Esophagus squamous epithelium (tissue), 5 donors: ENCODE results near the gene STYXL1. TPM values are rescaled to one million over a fixed set of nuclear protein-coding genes. Genes with fewer than 3 reads are reported as not detected.
"Not testable (repeated sequence)": the region's sequence is repeated elsewhere in the genome, so short reads cannot be mapped to it uniquely, and the experiment has no call there.

ENCODE experiments used
- DNase-seq: peaks from one replicate; lab custom pipeline; 2025; lab: John Stamatoyannopoulos, UW
- H3K27ac ChIP-seq, 4 donors: fragments of 200-600 bp; sonication (generic); one replicate each; pipeline ENCODE4 v1.5.1; 2016 to 2019; ENCODE audit warnings: mild to moderate bottlenecking in 1 of 4
- H3K27me3 ChIP-seq, 4 donors: fragments of 200-600 bp; sonication (generic); 1 replicate in 3 of 4; 2 replicates in 1 of 4; pipeline versions ENCODE4 v1.5.1 to v1.6.0; 2017 to 2021; ENCODE audit warnings: antibody characterized with exemption in 1 of 4
- H3K36me3 ChIP-seq, 3 donors: fragments of 200-600 bp; sonication (generic); one replicate each; pipeline ENCODE4 v1.5.1; 2016 to 2019
- H3K4me1 ChIP-seq, 3 donors: fragments of 200-600 bp; sonication (generic); one replicate each; pipeline ENCODE4 v1.5.1; 2017 to 2019
- H3K4me3 ChIP-seq, 4 donors: fragments of 200-600 bp; sonication (generic); 1 replicate in 3 of 4; 2 replicates in 1 of 4; pipeline ENCODE4 v1.5.1; 2016 to 2019; ENCODE audit warnings: mild to moderate bottlenecking in 2 of 4, moderate library complexity in 1 of 4
- H3K9me3 ChIP-seq, 3 donors: fragments of 200-600 bp; sonication (generic); one replicate each; pipeline ENCODE4 v1.5.1; 2016 to 2019
- CTCF ChIP-seq, 6 experiments: fragments of 450-650 bp in 4 of 6; fragments of 200-600 bp in 2 of 6; sonication (generic) in 2 of 6; IDR thresholded peaks; one replicate each; pipeline ENCODE4 v1.5.1; 2016 to 2019; ENCODE audit warnings: antibody characterized with exemption in 6 of 6, mild to moderate bottlenecking in 4 of 6, moderate library complexity in 4 of 6
- POLR2A ChIP-seq, 4 donors: fragments of 450-650 bp; IDR thresholded peaks; one replicate each; pipeline ENCODE4 v1.6.1; 2017; ENCODE audit warnings: antibody characterized with exemption in 4 of 4, mild to moderate bottlenecking in 4 of 4, moderate library complexity in 3 of 4
- WGBS, 2 donors: methylation state at CpG; one replicate each; pipeline ENCODE4 v1.1.5; 2018; 5-methylcytosine and 5-hydroxymethylcytosine counted together
- intact Hi-C: fragments of 100-400 bp; cut with DNase I; formaldehyde crosslinking; loops from one replicate; pipeline ENCODE4 v1.15.0; 2022
- total RNA-seq, 4 donors: library from RNA; depleted of rRNA; stranded (reverse); fragments of >200 nt; gene quantifications; one replicate each; pipeline ENCODE4 v1.1.0, GENCODE V29; 2016
- donor health status: DM: yes; HTN: yes; CAD: no.

The STYXL1 gene
- total RNA-seq, 4 donors from 2014 or later = 19.3 to 45.7 (median 32.2) TPM

- Histone ChIP-seq H3K27ac (peak overlapping the region in 2 of 4 donors; percentile 53 to 73), H3K4me1 (peaks cover 0 to 37% (median 17%) of the 10 kb centered on the region in 3 donors), H3K27me3 (no peaks in the 10 kb centered on the region), H3K36me3 (peaks cover 0 to 44% (median 0%) of the 10 kb centered on the region in 3 donors), H3K4me3 (no peak overlapping the region), H3K9me3 (no peaks in the 10 kb centered on the region)
- WGBS, 2 donors = 81 to 87% methylated on average over 8 to 10 of the region's 11 CpGs
- no peak for TF ChIP-seq POLR2A (IDR thresholded peaks at IDR 0.05)
- TF ChIP-seq CTCF (IDR thresholded peaks at IDR 0.05) = no peak
- intact Hi-C loops = no loop called here
- DNase-seq = no peak
These were observed 37.9 kb downstream of the STYXL1 start for GRCh38 chr7:76009672-76010600.

- Histone ChIP-seq H3K4me3 (no peak overlapping the region), H3K4me1 (peaks cover 0 to 37% (median 17%) of the 10 kb centered on the region in 3 donors), H3K27ac (peak overlapping the region in 1 of 4 donors; percentile 9), H3K27me3 (no peaks in the 10 kb centered on the region), H3K9me3 (no peaks in the 10 kb centered on the region), H3K36me3 (peaks cover 0 to 55% (median 8%) of the 10 kb centered on the region in 3 donors)
- intact Hi-C loops = no loop called here
- no peak for TF ChIP-seq CTCF (IDR thresholded peaks at IDR 0.05)
- no peak for TF ChIP-seq POLR2A (IDR thresholded peaks at IDR 0.05)
- DNase-seq = no peak
- WGBS, 2 donors = 68 to 71% methylated on average over 4 to 7 of the region's 8 CpGs
These were observed 39.6 kb downstream of the STYXL1 start for GRCh38 chr7:76008156-76008687.

- H3K4me3 ChIP-seq, H3K27me3 ChIP-seq, H3K9me3 ChIP-seq, intact Hi-C loops, H3K27ac ChIP-seq, DNase-seq: not testable (repeated sequence)
- H3K4me1 ChIP-seq = peaks cover 0 to 18% (median 11%) of the 10 kb centered on the region in 3 donors
- H3K36me3 ChIP-seq = peaks cover 0 to 59% (median 9%) of the 10 kb centered on the region in 3 donors
- WGBS, 2 donors = 83 to 88% methylated on average over 4 of the region's 4 CpGs
These were observed 42.8 kb downstream of the STYXL1 start for GRCh38 chr7:76005004-76005403.

- Histone ChIP-seq H3K36me3 (peaks cover 0 to 74% (median 9%) of the 10 kb centered on the region in 3 donors), H3K27ac (no peak overlapping the region), H3K4me3 (no peak overlapping the region), H3K9me3 (no peaks in the 10 kb centered on the region), H3K27me3 (no peaks in the 10 kb centered on the region), H3K4me1 (peaks cover 0 to 2% (median under 1%) of the 10 kb centered on the region in 3 donors)
- TF ChIP-seq CTCF (IDR thresholded peaks at IDR 0.05) = no peak
- intact Hi-C loops = no loop called here
- 95 to 100% methylated on average over 2 to 6 of the region's 10 CpGs for WGBS, 2 donors
- DNase-seq = no peak
These were observed 44.4 kb downstream of the STYXL1 start for GRCh38 chr7:76003351-76003750.

GRCh38 chr7:76002822-76003221 lies 45.0 kb downstream of the STYXL1 start:
- 92 to 100% methylated on average over 3 of the region's 3 CpGs for WGBS, 2 donors
- no peak for TF ChIP-seq CTCF (IDR thresholded peaks at IDR 0.05)
- no peak for TF ChIP-seq POLR2A (IDR thresholded peaks at IDR 0.05)

More at GRCh38 chr7:76002822-76003221, 45.0 kb downstream of the STYXL1 start:
- Histone ChIP-seq H3K9me3 (no peaks in the 10 kb centered on the region), H3K27me3 (no peaks in the 10 kb centered on the region), H3K36me3 (peaks cover 0 to 79% (median 9%) of the 10 kb centered on the region in 3 donors), H3K27ac (no peak overlapping the region), H3K4me1 (no peaks in the 10 kb centered on the region), H3K4me3 (no peak overlapping the region)
- DNase-seq = no peak
- intact Hi-C loops = no loop called here
